Fibroblast of the aortic adventitia (primary cell): ENCODE results near the gene ANKRD2. TPM values are rescaled to one million over a fixed set of nuclear protein-coding genes. Genes with fewer than 3 reads are reported as not detected.
"Not testable (repeated sequence)": the region's sequence is repeated elsewhere in the genome, so short reads cannot be mapped to it uniquely, and the experiment has no call there.

Experiments used
- DNase-seq: peaks from one replicate; pipeline ENCODE4 v3.0.0-alpha.2; 2010; ENCODE audit warnings: low read depth
- H3K4me3 ChIP-seq: 2 replicates; pipeline ENCODE4 v1.5.1; 2011; ENCODE audit warnings: low read depth, mild to moderate bottlenecking, control low read depth, low read length, moderate library complexity
- total RNA-seq: library from RNA; depleted of rRNA; stranded (reverse); fragments of >200 nt; gene quantifications from 2 replicates; pipeline ENCODE4 v1.2.3, GENCODE V29; 2012; ENCODE audit warnings: low replicate concordance
- TF ChIP-seq, protein P1 (sequence below): IDR thresholded peaks from 2 replicates; pipeline ENCODE4 v1.5.1; 2011; ENCODE audit warnings: mild to moderate bottlenecking, low read length, control low read depth, inconsistent platforms; ENCODE audit not compliant: insufficient read depth

ANKRD2 gene
- total RNA-seq, 1 donor: 0.27 TPM

DNA sequence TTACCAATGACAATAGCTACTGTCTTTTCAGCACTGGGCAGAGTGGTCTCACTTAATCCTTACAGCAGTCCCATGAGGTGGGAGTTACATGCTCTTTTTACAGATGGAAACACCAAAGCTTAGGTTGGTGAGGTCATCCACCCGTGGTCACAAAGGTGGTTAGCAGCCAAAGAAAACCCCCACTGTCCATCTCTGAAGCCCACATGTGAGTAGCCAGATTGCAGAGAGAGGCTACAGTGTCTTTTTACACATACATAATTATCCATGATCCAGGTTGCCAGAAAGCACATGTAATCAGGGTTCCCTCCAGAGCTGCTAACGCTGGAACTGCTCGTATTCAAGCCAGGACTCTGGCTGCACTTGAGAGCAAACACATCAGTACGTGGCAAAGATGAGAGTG is 24.6 kb upstream of the ANKRD2 start:
- H3K4me3 ChIP-seq: no peak overlapping the region
- DNase-seq: no peak
- TF ChIP-seq, protein P1, sequence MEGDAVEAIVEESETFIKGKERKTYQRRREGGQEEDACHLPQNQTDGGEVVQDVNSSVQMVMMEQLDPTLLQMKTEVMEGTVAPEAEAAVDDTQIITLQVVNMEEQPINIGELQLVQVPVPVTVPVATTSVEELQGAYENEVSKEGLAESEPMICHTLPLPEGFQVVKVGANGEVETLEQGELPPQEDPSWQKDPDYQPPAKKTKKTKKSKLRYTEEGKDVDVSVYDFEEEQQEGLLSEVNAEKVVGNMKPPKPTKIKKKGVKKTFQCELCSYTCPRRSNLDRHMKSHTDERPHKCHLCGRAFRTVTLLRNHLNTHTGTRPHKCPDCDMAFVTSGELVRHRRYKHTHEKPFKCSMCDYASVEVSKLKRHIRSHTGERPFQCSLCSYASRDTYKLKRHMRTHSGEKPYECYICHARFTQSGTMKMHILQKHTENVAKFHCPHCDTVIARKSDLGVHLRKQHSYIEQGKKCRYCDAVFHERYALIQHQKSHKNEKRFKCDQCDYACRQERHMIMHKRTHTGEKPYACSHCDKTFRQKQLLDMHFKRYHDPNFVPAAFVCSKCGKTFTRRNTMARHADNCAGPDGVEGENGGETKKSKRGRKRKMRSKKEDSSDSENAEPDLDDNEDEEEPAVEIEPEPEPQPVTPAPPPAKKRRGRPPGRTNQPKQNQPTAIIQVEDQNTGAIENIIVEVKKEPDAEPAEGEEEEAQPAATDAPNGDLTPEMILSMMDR: no peak

- no peak for DNase-seq
- H3K4me3 ChIP-seq: no peak overlapping the region
- TF ChIP-seq, protein P1: no peak
Observed at GRCh38 chr10:97548828-97549455, 23.6 kb upstream of the ANKRD2 start.

DNA sequence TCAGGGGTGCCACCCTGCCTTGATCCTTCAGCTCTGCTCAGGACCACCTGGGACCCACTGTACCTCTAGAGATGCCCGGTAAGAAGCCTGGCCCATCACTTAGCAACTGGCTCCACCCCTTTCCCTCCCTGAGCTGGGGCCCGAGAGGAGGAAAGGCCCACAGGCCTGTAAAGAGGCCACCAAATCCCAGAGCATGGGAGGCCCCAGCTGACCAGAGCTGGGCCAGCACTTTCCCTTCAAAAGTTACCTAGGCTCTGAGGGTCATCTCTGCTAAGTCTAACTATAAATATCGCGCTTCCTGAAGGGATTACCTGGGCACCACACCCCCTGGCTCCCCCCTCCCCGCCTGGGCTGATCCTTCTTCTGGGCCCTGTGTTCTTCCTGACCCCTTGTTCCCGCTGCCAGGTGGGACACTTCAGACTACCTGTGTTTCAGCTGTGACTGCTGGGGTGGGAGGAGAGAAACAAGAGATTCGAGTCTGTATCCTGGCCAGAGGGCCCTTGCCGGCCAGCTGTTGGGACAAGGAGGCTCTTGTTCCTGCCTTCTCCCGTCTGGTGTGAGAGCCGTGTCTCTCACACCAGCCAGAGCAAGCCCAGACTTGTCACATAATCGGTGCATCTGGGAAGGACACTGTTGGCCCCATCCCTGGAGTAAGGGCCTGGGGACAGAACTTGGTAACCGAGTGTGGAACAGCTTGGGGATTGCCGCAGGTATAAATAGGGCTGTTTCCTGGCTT is 22.8 kb upstream of the ANKRD2 start:
- no peak for DNase-seq
- TF ChIP-seq, protein P1: no peak

GRCh38 chr10:97550336-97551149 is 22.0 kb upstream of the ANKRD2 start:
- TF ChIP-seq, protein P1: no peak
- H3K4me3 ChIP-seq: no peak overlapping the region
- no peak for DNase-seq

More for the DNA sequence above, 22.8 kb upstream of the ANKRD2 start:
- no peak overlapping the region for H3K4me3 ChIP-seq

- TF ChIP-seq, protein P1: no peak
- no peak for DNase-seq
- no peak overlapping the region for H3K4me3 ChIP-seq
Observed at GRCh38 chr10:97551271-97551670, 21.3 kb upstream of the ANKRD2 start.

- TF ChIP-seq, protein P1: peak; percentile 94
- H3K4me3 ChIP-seq: no peak overlapping the region
- peak; percentile 79 for DNase-seq
Observed at GRCh38 chr10:97553575-97554031, 19.0 kb upstream of the ANKRD2 start.

DNA sequence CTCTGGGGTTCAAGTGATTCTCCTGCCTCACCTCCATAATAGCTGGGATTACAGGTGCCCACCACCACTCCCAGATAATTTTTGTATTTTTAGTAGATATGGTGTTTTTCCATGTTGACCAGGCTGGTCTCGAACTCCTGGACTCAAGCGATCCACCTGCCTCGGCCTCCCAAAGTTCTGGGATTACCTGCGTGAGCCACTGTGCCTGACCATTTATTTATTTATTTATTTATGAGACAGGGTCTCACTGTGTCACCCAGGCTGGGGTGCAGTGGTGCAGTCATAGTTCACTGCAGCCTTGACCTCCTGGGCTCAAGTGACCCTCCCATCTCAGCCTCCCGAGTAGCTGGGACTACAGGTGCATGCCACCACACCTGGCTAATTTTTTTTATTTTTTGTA is 18.2 kb upstream of the ANKRD2 start:
- not testable (repeated sequence) for DNase-seq, H3K4me3 ChIP-seq

GRCh38 chr10:97555541-97555940 is 17.0 kb upstream of the ANKRD2 start:
- H3K4me3 ChIP-seq, DNase-seq: not testable (repeated sequence)

DNA sequence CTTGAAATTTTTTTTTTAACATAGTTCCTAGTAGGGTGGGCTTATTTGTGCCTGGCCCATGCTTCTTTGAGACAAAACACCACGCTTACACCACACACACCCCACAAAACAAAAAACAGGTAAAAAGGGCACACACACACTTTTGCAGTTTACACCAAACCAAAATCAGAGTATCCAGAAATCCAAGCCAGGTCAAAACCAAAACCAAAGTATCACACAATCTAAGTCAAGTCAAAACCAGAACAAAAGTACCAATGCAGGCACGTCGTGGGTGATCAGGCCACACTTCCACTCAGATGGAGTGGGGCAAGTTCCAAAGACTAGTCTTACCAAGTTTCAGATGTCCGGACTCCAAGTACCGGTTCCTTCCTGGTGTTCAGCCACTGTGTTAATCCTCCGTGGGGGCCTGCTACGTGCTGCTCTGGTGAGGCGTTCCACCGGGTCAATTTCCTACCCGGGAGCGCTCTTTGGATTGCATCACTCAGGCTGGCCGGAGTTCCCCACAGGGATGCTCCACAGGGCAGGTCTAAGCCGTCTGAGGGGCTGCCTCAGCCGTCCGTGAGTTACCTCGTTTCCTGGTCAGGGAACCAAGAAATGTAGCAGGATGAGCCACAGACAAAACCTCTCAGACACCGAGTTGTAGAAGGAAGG is 11.7 kb upstream of the ANKRD2 start:
- not testable (repeated sequence) for H3K4me3 ChIP-seq, DNase-seq
